ENCODE data around the gene INPP4B. TPM values are rescaled to one million over a fixed set of nuclear protein-coding genes. Genes with fewer than 3 reads are reported as not detected.

INPP4B gene
- total RNA-seq, 1 experiment from 2014 or later = 14.3 TPM

DNA sequence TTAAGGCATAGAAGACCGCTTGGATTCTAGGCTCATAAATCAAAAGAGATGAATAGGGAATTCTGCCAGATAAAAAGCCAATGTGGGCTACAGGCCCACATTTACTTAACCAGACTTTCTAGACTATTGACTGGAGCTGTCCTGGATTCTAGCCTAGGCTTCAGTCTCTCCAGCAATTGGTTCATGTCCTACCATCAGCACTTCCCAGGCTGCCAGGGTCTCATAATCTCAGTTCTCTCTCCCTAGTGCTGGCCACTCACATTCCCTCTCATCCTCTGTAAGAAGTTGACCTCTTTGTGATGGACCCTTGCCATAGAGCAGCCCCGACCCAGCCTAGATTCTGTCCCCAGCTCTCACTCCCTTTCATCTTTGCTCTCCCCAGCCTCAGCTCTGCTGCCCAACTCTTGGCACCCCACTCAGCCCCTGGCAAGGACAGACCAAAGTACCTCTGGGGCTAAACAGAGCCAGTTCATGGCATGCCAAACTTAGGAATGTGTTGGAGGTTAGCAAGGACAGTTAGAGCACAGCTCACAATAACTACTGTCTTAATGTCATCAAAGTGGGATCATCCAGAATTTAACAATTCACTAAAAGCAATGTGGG lies 396.2 kb downstream of the INPP4B start:
- no peaks in the 10 kb centered on the region for H3K9me3 ChIP-seq (ENCODE audit: control insufficient read depth in 1 of 2, insufficient read depth in 1 of 2, low read depth in 1 of 2, low read length in 2 of 2)
- intact Hi-C loops (cut with micrococcal nuclease) = no loop called here
- TF ChIP-seq EGR1 (IDR thresholded peaks at IDR 0.05; ENCODE audit: low read depth) = no peak
- TF ChIP-seq CBX3 (IDR thresholded peaks at IDR 0.05; ENCODE audit: low read depth) = no peak
- no peak for TF ChIP-seq YY1 (IDR thresholded peaks at IDR 0.05; ENCODE audit: extremely low read depth, insufficient replicate concordance, low read depth, low read length)
- no peak for TF ChIP-seq TCF7L2 (IDR thresholded peaks at IDR 0.05; ENCODE audit: borderline replicate concordance, extremely low read depth, insufficient read depth, insufficient read length)
- TF ChIP-seq, protein P1, sequence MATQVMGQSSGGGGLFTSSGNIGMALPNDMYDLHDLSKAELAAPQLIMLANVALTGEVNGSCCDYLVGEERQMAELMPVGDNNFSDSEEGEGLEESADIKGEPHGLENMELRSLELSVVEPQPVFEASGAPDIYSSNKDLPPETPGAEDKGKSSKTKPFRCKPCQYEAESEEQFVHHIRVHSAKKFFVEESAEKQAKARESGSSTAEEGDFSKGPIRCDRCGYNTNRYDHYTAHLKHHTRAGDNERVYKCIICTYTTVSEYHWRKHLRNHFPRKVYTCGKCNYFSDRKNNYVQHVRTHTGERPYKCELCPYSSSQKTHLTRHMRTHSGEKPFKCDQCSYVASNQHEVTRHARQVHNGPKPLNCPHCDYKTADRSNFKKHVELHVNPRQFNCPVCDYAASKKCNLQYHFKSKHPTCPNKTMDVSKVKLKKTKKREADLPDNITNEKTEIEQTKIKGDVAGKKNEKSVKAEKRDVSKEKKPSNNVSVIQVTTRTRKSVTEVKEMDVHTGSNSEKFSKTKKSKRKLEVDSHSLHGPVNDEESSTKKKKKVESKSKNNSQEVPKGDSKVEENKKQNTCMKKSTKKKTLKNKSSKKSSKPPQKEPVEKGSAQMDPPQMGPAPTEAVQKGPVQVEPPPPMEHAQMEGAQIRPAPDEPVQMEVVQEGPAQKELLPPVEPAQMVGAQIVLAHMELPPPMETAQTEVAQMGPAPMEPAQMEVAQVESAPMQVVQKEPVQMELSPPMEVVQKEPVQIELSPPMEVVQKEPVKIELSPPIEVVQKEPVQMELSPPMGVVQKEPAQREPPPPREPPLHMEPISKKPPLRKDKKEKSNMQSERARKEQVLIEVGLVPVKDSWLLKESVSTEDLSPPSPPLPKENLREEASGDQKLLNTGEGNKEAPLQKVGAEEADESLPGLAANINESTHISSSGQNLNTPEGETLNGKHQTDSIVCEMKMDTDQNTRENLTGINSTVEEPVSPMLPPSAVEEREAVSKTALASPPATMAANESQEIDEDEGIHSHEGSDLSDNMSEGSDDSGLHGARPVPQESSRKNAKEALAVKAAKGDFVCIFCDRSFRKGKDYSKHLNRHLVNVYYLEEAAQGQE (IDR thresholded peaks at IDR 0.05; ENCODE audit: low read depth) = no peak
- no peak for TF ChIP-seq SRF (IDR thresholded peaks at IDR 0.05; ENCODE audit: low read depth)
- TF ChIP-seq EZH2phosphoT487 (IDR thresholded peaks at IDR 0.05; ENCODE audit: borderline replicate concordance) = no peak
- TF ChIP-seq SP1 (IDR thresholded peaks at IDR 0.05; ENCODE audit: low read depth) = no peak
- TF ChIP-seq EZH2 (IDR thresholded peaks at IDR 0.05) = no peak
- TF ChIP-seq ZFX (IDR thresholded peaks at IDR 0.05) = no peak
- no peak for TF ChIP-seq POLR2A (IDR thresholded peaks at IDR 0.05; ENCODE audit: borderline replicate concordance, extremely low read depth, insufficient read depth, insufficient read length)
- no peak for TF ChIP-seq ELF1 (IDR thresholded peaks at IDR 0.05; ENCODE audit: borderline replicate concordance, low read depth)
- TF ChIP-seq, protein P2, sequence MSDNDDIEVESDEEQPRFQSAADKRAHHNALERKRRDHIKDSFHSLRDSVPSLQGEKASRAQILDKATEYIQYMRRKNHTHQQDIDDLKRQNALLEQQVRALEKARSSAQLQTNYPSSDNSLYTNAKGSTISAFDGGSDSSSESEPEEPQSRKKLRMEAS (IDR thresholded peaks at IDR 0.05) = no peak
- ChIA-PET RAD21 (ENCODE audit: low non-redundant PET in 1 of 2, low total read pairs in 2 of 2, uncharacterized antibody in 2 of 2, unreplicated experiment in 2 of 2) (no interaction called here), CTCF (no interaction called here), POLR2A (no interaction called here)
- H3K4me2 ChIP-seq (ENCODE audit: low read length) = no peak overlapping the region
- H3K79me2 ChIP-seq (ENCODE audit: insufficient read depth, low read length) = no peaks in the 10 kb centered on the region
- no peak overlapping the region for H3K4me3 ChIP-seq (replicated peaks in 1 of 2; ENCODE audit: low read depth in 1 of 2, low read length in 2 of 2)
- no peaks in the 10 kb centered on the region for H4K20me1 ChIP-seq (ENCODE audit: insufficient read depth)
- ATAC-seq (no peak), DNase-seq (ENCODE audit: low read depth, low spot score) (no peak)
- BruUV-seq (replicated peaks) = no TSS peak
- peaks cover 0 to 4% of the 10 kb centered on the region in 2 experiments; a peak in 1 of 4 replicates for H3K4me1 ChIP-seq (ENCODE audit: control insufficient read depth in 1 of 2, insufficient read depth in 2 of 2, low read length in 2 of 2)
- H3K9me2 ChIP-seq (ENCODE audit: insufficient read depth) = no peaks in the 10 kb centered on the region
- no peak overlapping the region for H3K27ac ChIP-seq (ENCODE audit: low read depth, low read length)
- no peak overlapping the region for H3K9ac ChIP-seq (ENCODE audit: low read length)
- no peak overlapping the region for H2AFZ ChIP-seq (ENCODE audit: low read depth, low read length, poor library complexity, severe bottlenecking)
- no peaks in the 10 kb centered on the region for H3K27me3 ChIP-seq (ENCODE audit: insufficient read depth, low read length)
- H3K36me3 ChIP-seq (ENCODE audit: control insufficient read depth in 1 of 2, insufficient read depth in 2 of 2, low read length in 2 of 2) = no peaks in the 10 kb centered on the region
